Mesenchymal stem cell (in vitro differentiated cells and primary cell): ENCODE results near the gene TDRD10.
"Not testable (repeated sequence)": the region's sequence is repeated elsewhere in the genome, so short reads cannot be mapped to it uniquely, and the experiment has no call there.

Source experiments
- DNase-seq: peaks from one replicate; pipeline ENCODE4 v3.0.0-alpha.2; 2013
- H2AFZ ChIP-seq: one replicate; pipeline ENCODE4 v1.6.1; 2013; ENCODE audit warnings: low read depth, mild to moderate bottlenecking, control low read depth, inconsistent platforms, low read length, moderate library complexity
- H2AK5ac ChIP-seq: 2 replicates; pipeline ENCODE4 v1.6.1; 2013; ENCODE audit warnings: low read length, moderate library complexity, mild to moderate bottlenecking, inconsistent platforms; ENCODE audit not compliant: severe bottlenecking
- H2BK120ac ChIP-seq: one replicate; pipeline ENCODE4 v1.6.1; 2013; ENCODE audit warnings: low read depth, mild to moderate bottlenecking, inconsistent platforms, low read length, moderate library complexity
- H2BK12ac ChIP-seq, 2 experiments: one replicate each; pipeline ENCODE4 v1.6.1; 2013; ENCODE audit warnings: inconsistent platforms in 2 of 2, low read length in 2 of 2, mild to moderate bottlenecking in 2 of 2, moderate library complexity in 2 of 2, control low read depth in 1 of 2
- H2BK15ac ChIP-seq: one replicate; pipeline ENCODE4 v1.6.1; 2013; ENCODE audit warnings: mild to moderate bottlenecking, low read depth, inconsistent platforms; ENCODE audit not compliant: poor library complexity, severe bottlenecking
- H2BK5ac ChIP-seq: 2 replicates; pipeline ENCODE4 v1.6.1; 2013; ENCODE audit warnings: low read depth, mild to moderate bottlenecking, low read length, control low read depth, inconsistent platforms; ENCODE audit not compliant: poor library complexity, severe bottlenecking
- H3K14ac ChIP-seq, 2 experiments: one replicate each; pipeline ENCODE4 v1.6.1; 2013; ENCODE audit warnings: inconsistent platforms in 2 of 2, low read length in 2 of 2, control low read depth in 1 of 2, mild to moderate bottlenecking in 1 of 2, moderate library complexity in 1 of 2
- H3K18ac ChIP-seq, 2 experiments: one replicate each; pipeline ENCODE4 v1.6.1; 2013; ENCODE audit warnings: inconsistent platforms in 2 of 2, low read length in 2 of 2, control low read depth in 1 of 2, low read depth in 1 of 2, mild to moderate bottlenecking in 1 of 2
- H3K23ac ChIP-seq, 2 experiments: one replicate each; pipeline ENCODE4 v1.6.1; 2013; ENCODE audit warnings: inconsistent platforms in 2 of 2, low read length in 2 of 2, mild to moderate bottlenecking in 2 of 2, moderate library complexity in 2 of 2, control low read depth in 1 of 2
- H3K27ac ChIP-seq: 2 replicates; pipeline ENCODE4 v1.5.1; 2013; ENCODE audit warnings: mild to moderate bottlenecking, moderate library complexity, low read length, control low read depth, inconsistent platforms; ENCODE audit not compliant: poor library complexity, severe bottlenecking
- H3K27me3 ChIP-seq, 2 experiments: 2 replicates each; pipeline versions ENCODE4 v1.6.1 to v1.7.0; 2013; ENCODE audit warnings: low read length in 2 of 2, mild to moderate bottlenecking in 2 of 2, moderate library complexity in 2 of 2, control low read depth in 1 of 2, inconsistent platforms in 1 of 2; ENCODE audit not compliant: control insufficient read depth in 1 of 2, insufficient read depth in 1 of 2
- H3K36me3 ChIP-seq, 2 experiments: 2 replicates each; pipeline versions ENCODE4 v1.6.1 to v1.7.0; 2013; ENCODE audit warnings: low read length in 2 of 2, control low read depth in 1 of 2, inconsistent platforms in 1 of 2, low read depth in 1 of 2, mild to moderate bottlenecking in 1 of 2; ENCODE audit not compliant: insufficient read depth in 2 of 2, control insufficient read depth in 1 of 2
- H3K4ac ChIP-seq, 2 experiments: one replicate each; pipeline ENCODE4 v1.6.1; 2013; ENCODE audit warnings: inconsistent platforms in 2 of 2, low read length in 2 of 2, mild to moderate bottlenecking in 2 of 2, moderate library complexity in 2 of 2, control low read depth in 1 of 2, low read depth in 1 of 2
- H3K4me1 ChIP-seq: 2 replicates; pipeline ENCODE4 v1.6.1; 2013; ENCODE audit warnings: low read depth, low read length, control low read depth; ENCODE audit not compliant: control insufficient read depth, insufficient read depth
- H3K4me2 ChIP-seq: 2 replicates; pipeline ENCODE4 v1.6.1; 2013; ENCODE audit warnings: low read length, mild to moderate bottlenecking, inconsistent platforms; ENCODE audit not compliant: poor library complexity, severe bottlenecking
- H3K4me3 ChIP-seq, 2 experiments: 2 replicates each; pipeline versions ENCODE4 v1.5.1 to v1.7.0; 2013; ENCODE audit warnings: low read length in 2 of 2, mild to moderate bottlenecking in 2 of 2, control low read depth in 1 of 2, low read depth in 1 of 2; ENCODE audit not compliant: insufficient read depth in 1 of 2
- H3K79me1 ChIP-seq: replicated peaks from 2 replicates; pipeline ENCODE4 v1.6.1; 2013; ENCODE audit warnings: mild to moderate bottlenecking, control low read depth, low read length, inconsistent platforms; ENCODE audit not compliant: poor library complexity, severe bottlenecking
- H3K9ac ChIP-seq: 2 replicates; pipeline ENCODE4 v1.7.0; 2013; ENCODE audit warnings: mild to moderate bottlenecking, low read length, moderate library complexity
- H3K9me3 ChIP-seq: 2 replicates; pipeline ENCODE4 v1.7.0; 2013; ENCODE audit warnings: mild to moderate bottlenecking, low read length; ENCODE audit not compliant: control insufficient read depth
- H4K8ac ChIP-seq: one replicate; pipeline ENCODE4 v1.6.1; 2013; ENCODE audit warnings: inconsistent platforms, mild to moderate bottlenecking, low read length, moderate library complexity
- H4K91ac ChIP-seq: one replicate; pipeline ENCODE4 v1.6.1; 2013; ENCODE audit warnings: mild to moderate bottlenecking, low read length, inconsistent platforms
- WGBS: methylation state at CpG from one replicate; pipeline ENCODE4 v1.1.7; 2013; ENCODE audit warnings: mixed read lengths; 5-methylcytosine and 5-hydroxymethylcytosine counted together

The TDRD10 gene

GRCh38 chr1:154531950-154532349 is 29.9 kb downstream of the TDRD10 start:
- H2AFZ ChIP-seq, H3K14ac ChIP-seq, H3K9me3 ChIP-seq, H3K4me3 ChIP-seq, H4K91ac ChIP-seq, H2BK5ac ChIP-seq, H3K27ac ChIP-seq, H3K4me2 ChIP-seq, H4K8ac ChIP-seq, H2BK15ac ChIP-seq, H2AK5ac ChIP-seq, H2BK120ac ChIP-seq, H3K18ac ChIP-seq, H3K9ac ChIP-seq, H3K23ac ChIP-seq, H3K4ac ChIP-seq, DNase-seq, H2BK12ac ChIP-seq, H3K79me1 ChIP-seq, H3K4me1 ChIP-seq, H3K36me3 ChIP-seq: not testable (repeated sequence)
- WGBS: 96% methylated on average over 12 of the region's 13 CpGs
- peaks cover 11 to 15% of the 10 kb centered on the region in 2 experiments for H3K27me3 ChIP-seq

- H4K8ac ChIP-seq: no peak overlapping the region
- H3K4me2 ChIP-seq: no peak overlapping the region
Measured at GRCh38 chr1:154533952-154534844, 32.2 kb downstream of the TDRD10 start.

DNA sequence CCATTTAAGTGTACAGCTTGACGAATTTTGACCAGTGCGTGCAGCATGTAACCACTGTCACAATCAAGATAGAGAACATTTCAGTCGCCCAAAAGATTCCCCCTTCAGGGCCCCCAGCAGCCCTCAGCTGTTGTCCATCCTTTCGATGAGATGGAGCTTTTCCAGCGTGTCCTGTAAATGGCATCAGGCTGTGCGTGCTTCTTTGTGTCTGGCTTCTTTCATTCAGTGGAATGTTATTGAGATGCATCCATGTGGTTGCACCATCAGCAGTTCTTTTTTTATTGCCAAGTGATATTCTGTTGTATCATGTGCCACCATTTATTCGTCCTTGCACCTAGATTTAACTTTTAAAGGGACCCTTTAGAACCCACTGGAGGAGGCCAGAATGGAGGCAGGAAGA is 34.6 kb downstream of the TDRD10 start:
- DNase-seq: no peak
- no peak overlapping the region for H3K27ac ChIP-seq
- no peaks in the 10 kb centered on the region for H3K4me1 ChIP-seq
- no peak overlapping the region for H3K14ac ChIP-seq
- H2BK12ac ChIP-seq: no peak overlapping the region
- no peak overlapping the region for H3K4me2 ChIP-seq
- H3K9ac ChIP-seq: no peak overlapping the region
- H4K8ac ChIP-seq: no peak overlapping the region
- H3K36me3 ChIP-seq: no peaks in the 10 kb centered on the region
- H3K9me3 ChIP-seq: peaks cover 4% of the 10 kb centered on the region
- no peak overlapping the region for H2BK120ac ChIP-seq
- WGBS: 77% methylated on average over 7 of the region's 7 CpGs
- no peak overlapping the region for H3K4me3 ChIP-seq
- no peak overlapping the region for H2BK5ac ChIP-seq
- H4K91ac ChIP-seq: no peak overlapping the region
- no peak overlapping the region for H3K18ac ChIP-seq
- no peak overlapping the region for H3K4ac ChIP-seq
- no peak overlapping the region for H2BK15ac ChIP-seq
- no peaks in the 10 kb centered on the region for H3K79me1 ChIP-seq
- H2AFZ ChIP-seq: no peak overlapping the region
- H3K23ac ChIP-seq: no peak overlapping the region
- peaks cover 40 to 41% of the 10 kb centered on the region in 2 experiments for H3K27me3 ChIP-seq
- H2AK5ac ChIP-seq: no peak overlapping the region

More at GRCh38 chr1:154533952-154534844, 32.2 kb downstream of the TDRD10 start:
- Histone ChIP-seq H3K9me3 (peaks cover 4% of the 10 kb centered on the region), H3K4ac (no peak overlapping the region), H2BK12ac (no peak overlapping the region), H3K36me3 (no peaks in the 10 kb centered on the region), H2AK5ac (no peak overlapping the region), H3K4me3 (no peak overlapping the region), H4K91ac (no peak overlapping the region), H3K23ac (peak overlapping the region in 1 of 2 experiments; percentile 83), H3K18ac (no peak overlapping the region), H3K27ac (no peak overlapping the region), H3K9ac (no peak overlapping the region), H3K4me1 (no peaks in the 10 kb centered on the region), H3K79me1 (no peaks in the 10 kb centered on the region), H2AFZ (no peak overlapping the region), H3K14ac (no peak overlapping the region), H2BK15ac (no peak overlapping the region), H2BK120ac (no peak overlapping the region), H2BK5ac (no peak overlapping the region), H3K27me3 (peaks cover 22 to 24% of the 10 kb centered on the region in 2 experiments)
- WGBS: 51% methylated on average over 9 of the region's 11 CpGs
- DNase-seq: no peak

GRCh38 chr1:154539486-154540483 is 37.8 kb downstream of the TDRD10 start:
- no peak overlapping the region for H3K9ac ChIP-seq
- no peak overlapping the region for H2BK12ac ChIP-seq
- no peaks in the 10 kb centered on the region for H3K4me1 ChIP-seq
- WGBS: 76% methylated on average over 6 of the region's 9 CpGs
- no peak for DNase-seq
- no peak overlapping the region for H2AK5ac ChIP-seq
- H2AFZ ChIP-seq: no peak overlapping the region
- no peak overlapping the region for H4K8ac ChIP-seq
- no peak overlapping the region for H2BK5ac ChIP-seq
- peaks cover 55 to 65% of the 10 kb centered on the region in 2 experiments for H3K27me3 ChIP-seq
- no peak overlapping the region for H3K14ac ChIP-seq
- H3K27ac ChIP-seq: no peak overlapping the region
- no peak overlapping the region for H3K23ac ChIP-seq
- peaks cover 4% of the 10 kb centered on the region for H3K9me3 ChIP-seq
- no peak overlapping the region for H2BK15ac ChIP-seq
- no peak overlapping the region for H3K4me3 ChIP-seq
- H3K18ac ChIP-seq: no peak overlapping the region
- H3K4me2 ChIP-seq: no peak overlapping the region
- H4K91ac ChIP-seq: no peak overlapping the region
- H3K36me3 ChIP-seq: no peaks in the 10 kb centered on the region
- no peak overlapping the region for H2BK120ac ChIP-seq
- H3K79me1 ChIP-seq: no peaks in the 10 kb centered on the region
- no peak overlapping the region for H3K4ac ChIP-seq
